ENCODE results near the gene CCDC28A. TPM values are rescaled to one million over a fixed set of nuclear protein-coding genes. Genes with fewer than 3 reads are reported as not detected.

Gene CCDC28A
- total and polyA plus RNA-seq, 10 donors: 20.0 to 43.9 (median 33.8) TPM

DNA sequence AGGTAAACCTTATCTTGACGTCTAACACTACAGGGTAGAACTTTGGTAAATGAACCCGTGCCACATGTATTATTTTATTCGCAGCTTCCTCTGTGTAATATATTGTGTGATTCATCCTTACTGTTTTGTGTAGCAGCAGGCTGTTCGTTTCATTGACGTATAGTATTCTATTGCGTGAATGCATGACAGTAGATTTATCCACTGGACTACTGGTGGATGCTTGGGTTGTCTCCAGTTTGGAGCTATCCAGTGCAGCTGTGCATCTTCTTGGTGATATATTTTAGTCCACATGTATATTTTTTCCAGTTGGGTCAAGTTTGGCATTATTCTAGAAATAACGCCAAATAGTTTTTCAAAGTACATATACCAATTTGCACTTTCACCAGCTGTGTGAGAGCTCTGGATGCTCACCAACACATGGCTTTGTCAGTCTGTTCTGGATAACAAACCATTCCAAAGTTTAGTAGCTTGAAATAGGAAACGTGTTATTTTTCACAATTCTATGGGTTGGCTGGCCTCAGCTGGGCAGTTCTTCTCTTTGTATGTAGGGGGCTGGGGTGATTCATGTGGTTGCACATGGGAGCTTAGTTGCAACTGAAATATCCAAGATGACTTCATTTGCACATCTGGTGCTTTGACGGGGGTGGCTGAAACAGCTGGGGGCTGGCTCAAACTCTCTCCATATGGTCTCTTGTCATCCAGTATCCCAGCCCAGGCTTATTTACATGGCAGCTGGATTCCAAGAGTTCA, 31.6 kb downstream of the CCDC28A start:
- Histone ChIP-seq H3K9me3 (no peaks in the 10 kb centered on the region), H3K36me3 (no peaks in the 10 kb centered on the region), H3K27me3 (replicated peaks in 1 of 7) (no peaks in the 10 kb centered on the region), H3K4me3 (no peak overlapping the region), H3K4me1 (peaks cover 0 to 4% (median 0%) of the 10 kb centered on the region in 6 donors), H3K27ac (no peak overlapping the region)
- TF ChIP-seq, protein P1, sequence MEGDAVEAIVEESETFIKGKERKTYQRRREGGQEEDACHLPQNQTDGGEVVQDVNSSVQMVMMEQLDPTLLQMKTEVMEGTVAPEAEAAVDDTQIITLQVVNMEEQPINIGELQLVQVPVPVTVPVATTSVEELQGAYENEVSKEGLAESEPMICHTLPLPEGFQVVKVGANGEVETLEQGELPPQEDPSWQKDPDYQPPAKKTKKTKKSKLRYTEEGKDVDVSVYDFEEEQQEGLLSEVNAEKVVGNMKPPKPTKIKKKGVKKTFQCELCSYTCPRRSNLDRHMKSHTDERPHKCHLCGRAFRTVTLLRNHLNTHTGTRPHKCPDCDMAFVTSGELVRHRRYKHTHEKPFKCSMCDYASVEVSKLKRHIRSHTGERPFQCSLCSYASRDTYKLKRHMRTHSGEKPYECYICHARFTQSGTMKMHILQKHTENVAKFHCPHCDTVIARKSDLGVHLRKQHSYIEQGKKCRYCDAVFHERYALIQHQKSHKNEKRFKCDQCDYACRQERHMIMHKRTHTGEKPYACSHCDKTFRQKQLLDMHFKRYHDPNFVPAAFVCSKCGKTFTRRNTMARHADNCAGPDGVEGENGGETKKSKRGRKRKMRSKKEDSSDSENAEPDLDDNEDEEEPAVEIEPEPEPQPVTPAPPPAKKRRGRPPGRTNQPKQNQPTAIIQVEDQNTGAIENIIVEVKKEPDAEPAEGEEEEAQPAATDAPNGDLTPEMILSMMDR (IDR thresholded peaks at IDR 0.05 in 8 of 11, conservative IDR thresholded peaks at IDR 0.05 in 3 of 11): no peak
- TF ChIP-seq POLR2A (IDR thresholded peaks at IDR 0.05): no peak
- TF ChIP-seq POLR2AphosphoS5 (IDR thresholded peaks at IDR 0.05): no peak
- 87 to 93% (median 91%) methylated on average over 9 of the region's 9 CpGs for WGBS, 5 donors
- DNase-seq: no peak
- intact Hi-C loops (cut with DNase I; ENCODE audit: low total_unique reads): no loop called here

DNA sequence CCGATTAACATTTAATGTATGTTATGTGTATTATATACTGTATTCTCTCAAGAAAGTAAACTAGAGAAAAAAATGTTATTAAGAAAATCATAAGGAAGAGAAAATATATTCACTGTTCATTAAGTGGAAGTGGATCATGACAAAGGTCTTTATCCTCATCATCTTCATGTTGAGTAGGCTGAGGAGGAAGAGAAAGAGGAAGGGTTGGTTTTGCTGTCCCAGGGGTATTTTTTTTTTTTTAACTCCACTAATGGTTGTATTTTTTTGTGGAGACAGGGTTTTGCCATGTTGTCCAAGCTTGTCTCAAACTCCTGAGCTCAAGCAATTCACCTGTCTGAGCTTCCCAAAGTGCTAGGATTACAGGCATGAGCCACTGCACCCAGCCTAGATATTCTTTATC, 33.3 kb downstream of the CCDC28A start:
- WGBS, 5 donors: 97 to 100% (median 98%) methylated on average over 1 of the region's 1 CpG

DNA sequence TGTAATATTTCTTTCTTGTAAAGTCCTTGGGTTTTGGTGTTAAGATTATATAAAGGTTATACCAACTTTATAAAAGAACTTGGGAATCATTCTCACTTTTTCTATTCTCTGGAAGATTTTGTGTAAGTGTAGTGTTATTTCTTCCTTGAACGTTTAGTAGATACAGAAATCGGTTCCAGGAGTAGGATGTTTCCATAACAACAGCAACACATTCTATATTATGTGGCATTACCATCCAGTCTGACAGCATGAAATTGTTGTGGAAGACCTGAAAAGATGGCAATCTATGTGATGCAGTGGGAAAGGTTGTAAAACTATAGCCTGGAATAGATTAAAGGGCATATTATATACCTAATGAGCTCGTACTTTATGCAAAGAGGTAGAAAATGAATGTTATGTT, 36.1 kb downstream of the CCDC28A start:
- TF ChIP-seq POLR2AphosphoS5 (IDR thresholded peaks at IDR 0.05): no peak
- TF ChIP-seq POLR2A (IDR thresholded peaks at IDR 0.05): no peak
- TF ChIP-seq, protein P1 (IDR thresholded peaks at IDR 0.05 in 8 of 11, conservative IDR thresholded peaks at IDR 0.05 in 3 of 11): no peak
- H3K4me1 ChIP-seq: peaks cover 0 to 4% (median 0%) of the 10 kb centered on the region in 6 donors
- 87 to 94% (median 88%) methylated on average over 3 of the region's 3 CpGs for WGBS, 5 donors
- DNase-seq: no peak
- no peaks in the 10 kb centered on the region for H3K36me3 ChIP-seq
- no peak overlapping the region for H3K4me3 ChIP-seq
- H3K27me3 ChIP-seq (replicated peaks in 1 of 7): no peaks in the 10 kb centered on the region
- no peak overlapping the region for H3K27ac ChIP-seq
- no peaks in the 10 kb centered on the region for H3K9me3 ChIP-seq
- intact Hi-C loops (cut with DNase I; ENCODE audit: low total_unique reads): no loop called here

More for the DNA sequence above, 33.3 kb downstream of the CCDC28A start:
- Histone ChIP-seq H3K9me3 (no peaks in the 10 kb centered on the region), H3K27me3 (replicated peaks in 1 of 7) (no peaks in the 10 kb centered on the region), H3K36me3 (no peaks in the 10 kb centered on the region), H3K27ac (no peak overlapping the region), H3K4me3 (no peak overlapping the region), H3K4me1 (peaks cover 0 to 4% (median 0%) of the 10 kb centered on the region in 6 donors)
- intact Hi-C loops (cut with DNase I; ENCODE audit: low total_unique reads): no loop called here
- no peak for TF ChIP-seq POLR2AphosphoS5 (IDR thresholded peaks at IDR 0.05)
- no peak for DNase-seq

DNA sequence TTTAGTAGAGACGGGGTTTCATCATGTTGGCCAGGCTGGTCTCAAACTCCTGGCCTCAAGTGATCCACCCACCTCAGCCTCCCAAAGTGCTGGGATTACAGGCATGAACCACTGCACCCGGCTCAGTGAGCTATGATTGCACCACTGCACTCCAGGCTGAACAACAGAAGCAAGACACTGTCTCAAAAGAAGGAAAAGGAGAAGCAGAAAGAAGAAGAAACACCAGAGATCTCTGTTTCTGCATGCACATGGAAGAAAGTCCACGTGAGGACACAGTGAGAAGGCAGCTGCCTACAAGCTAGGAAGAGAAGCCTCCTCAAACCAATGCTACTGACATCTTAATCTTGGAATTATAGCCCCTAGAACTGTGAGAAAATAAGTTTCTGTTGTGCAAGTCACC, 38.3 kb downstream of the CCDC28A start:
- Histone ChIP-seq H3K27me3 (replicated peaks in 1 of 7) (no peaks in the 10 kb centered on the region), H3K36me3 (no peaks in the 10 kb centered on the region), H3K4me3 (no peak overlapping the region), H3K9me3 (no peaks in the 10 kb centered on the region), H3K4me1 (peaks cover 0 to 5% (median 0%) of the 10 kb centered on the region in 6 donors), H3K27ac (no peak overlapping the region)
- intact Hi-C loops (cut with DNase I; ENCODE audit: low total_unique reads): no loop called here
- TF ChIP-seq, protein P1 (IDR thresholded peaks at IDR 0.05 in 8 of 11, conservative IDR thresholded peaks at IDR 0.05 in 3 of 11): no peak
- TF ChIP-seq POLR2AphosphoS5 (IDR thresholded peaks at IDR 0.05) (no peak), POLR2A (IDR thresholded peaks at IDR 0.05) (no peak)
- no peak for DNase-seq
- 57 to 79% (median 77%) methylated on average over 3 of the region's 3 CpGs for whole genome bisulfite sequencing, 5 donors

Measured in spleen (tissue), 11 donors.